ENCODE results near the gene PRDX3. TPM values are rescaled to one million over a fixed set of nuclear protein-coding genes. Genes with fewer than 3 reads are reported as not detected.

Gene PRDX3
- total RNA-seq, 1 donor from 2014 or later = 110 TPM

- DNase-seq (ENCODE audit: low read depth) = no peak
- TF ChIP-seq CTCF (IDR thresholded peaks at IDR 0.05; ENCODE audit: insufficient read depth, low read length, severe bottlenecking) = no peak
- Histone ChIP-seq H3K36me3 (ENCODE audit: control insufficient read depth, insufficient read depth, low read length) (no peaks in the 10 kb centered on the region), H3K4me3 (ENCODE audit: low read depth, low read length) (no peak overlapping the region), H3K27me3 (ENCODE audit: control insufficient read depth, insufficient read depth, low read length) (no peaks in the 10 kb centered on the region)
- no peak for FAIRE-seq
Measured at GRCh38 chr10:119215371-119215770, 36.8 kb upstream of the PRDX3 start.

- DNase-seq (ENCODE audit: low read depth) = no peak
- Histone ChIP-seq H3K36me3 (ENCODE audit: control insufficient read depth, insufficient read depth, low read length) (no peaks in the 10 kb centered on the region), H3K27me3 (ENCODE audit: control insufficient read depth, insufficient read depth, low read length) (no peaks in the 10 kb centered on the region), H3K4me3 (ENCODE audit: low read depth, low read length) (no peak overlapping the region)
- FAIRE-seq = no peak
- TF ChIP-seq CTCF (IDR thresholded peaks at IDR 0.05; ENCODE audit: insufficient read depth, low read length, severe bottlenecking) = no peak
Measured at GRCh38 chr10:119211625-119212441, 33.2 kb upstream of the PRDX3 start.

GRCh38 chr10:119211176-119211575 is 32.6 kb upstream of the PRDX3 start:
- DNase-seq (ENCODE audit: low read depth) = no peak
- no peak for FAIRE-seq
- H3K4me3 ChIP-seq (ENCODE audit: low read depth, low read length) = no peak overlapping the region

GRCh38 chr10:119210633-119211032 is 32.0 kb upstream of the PRDX3 start:
- no peak for FAIRE-seq
- no peak for TF ChIP-seq CTCF (IDR thresholded peaks at IDR 0.05; ENCODE audit: insufficient read depth, low read length, severe bottlenecking)
- no peaks in the 10 kb centered on the region for H3K27me3 ChIP-seq (ENCODE audit: control insufficient read depth, insufficient read depth, low read length)
- H3K4me3 ChIP-seq (ENCODE audit: low read depth, low read length) = no peak overlapping the region
- no peaks in the 10 kb centered on the region for H3K36me3 ChIP-seq (ENCODE audit: control insufficient read depth, insufficient read depth, low read length)
- DNase-seq (ENCODE audit: low read depth) = no peak

More at GRCh38 chr10:119211176-119211575, 32.6 kb upstream of the PRDX3 start:
- no peaks in the 10 kb centered on the region for H3K36me3 ChIP-seq (ENCODE audit: control insufficient read depth, insufficient read depth, low read length)
- H3K27me3 ChIP-seq (ENCODE audit: control insufficient read depth, insufficient read depth, low read length) = no peaks in the 10 kb centered on the region
- no peak for TF ChIP-seq CTCF (IDR thresholded peaks at IDR 0.05; ENCODE audit: insufficient read depth, low read length, severe bottlenecking)

GRCh38 chr10:119209736-119210355 is 31.2 kb upstream of the PRDX3 start:
- H3K36me3 ChIP-seq (ENCODE audit: control insufficient read depth, insufficient read depth, low read length) = no peaks in the 10 kb centered on the region
- TF ChIP-seq CTCF (IDR thresholded peaks at IDR 0.05; ENCODE audit: insufficient read depth, low read length, severe bottlenecking) = no peak
- DNase-seq (ENCODE audit: low read depth) = no peak
- no peak overlapping the region for H3K4me3 ChIP-seq (ENCODE audit: low read depth, low read length)
- H3K27me3 ChIP-seq (ENCODE audit: control insufficient read depth, insufficient read depth, low read length) = no peaks in the 10 kb centered on the region
- FAIRE-seq = no peak

Measured in bronchial epithelial cell (primary cell).